GM18861 (cell line): ENCODE results near the gene LDLR.
"Not testable (repeated sequence)": the region's sequence is repeated elsewhere in the genome, so short reads cannot be mapped to it uniquely, and the experiment has no call there.

ENCODE experiments used
- ATAC-seq: cut with Tn5 transposase; IDR thresholded peaks from one replicate; pipeline ENCODE4 v1.9.1; 2021; ENCODE audit not compliant: unreplicated experiment

LDLR gene

DNA sequence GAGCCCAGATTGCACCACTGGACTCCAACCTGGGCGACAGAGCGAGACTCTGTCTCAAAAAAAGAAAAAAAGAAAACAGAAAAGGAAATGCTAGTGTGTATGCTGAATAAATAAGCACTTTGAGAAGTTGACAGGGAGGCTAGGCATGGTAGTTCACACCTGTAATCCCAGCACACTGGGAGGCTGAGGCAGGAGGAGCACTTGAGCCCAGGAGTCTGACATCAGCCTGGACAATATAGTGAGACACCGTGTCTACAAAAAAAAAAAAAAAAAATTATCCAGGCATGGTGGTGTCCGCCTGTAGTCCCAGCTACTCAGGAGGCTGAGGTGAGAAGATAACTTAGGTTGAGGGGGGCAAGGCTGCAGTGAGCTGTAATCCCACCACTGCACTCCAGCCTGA is 19.1 kb upstream of the LDLR start:
- no peak for ATAC-seq

DNA sequence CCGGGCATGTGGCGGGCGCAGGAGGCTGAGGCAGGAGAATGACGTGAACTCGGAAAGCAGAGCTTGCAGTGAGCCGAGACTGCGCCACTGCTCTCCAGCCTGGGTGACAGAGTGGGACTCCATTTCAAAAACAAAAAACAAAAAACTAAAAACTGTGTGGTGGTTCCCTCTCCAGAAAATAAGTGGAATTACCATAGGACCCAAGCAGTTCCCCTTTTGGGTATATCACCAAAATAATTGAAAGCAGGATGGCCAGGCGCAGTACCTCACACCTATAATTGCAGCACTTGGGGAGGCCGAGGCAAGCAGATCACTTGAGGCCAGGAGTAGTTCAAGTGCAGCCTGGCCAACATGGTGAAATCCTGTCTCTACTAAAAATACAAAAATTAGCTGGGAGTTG is 15.7 kb upstream of the LDLR start:
- no peak for ATAC-seq

DNA sequence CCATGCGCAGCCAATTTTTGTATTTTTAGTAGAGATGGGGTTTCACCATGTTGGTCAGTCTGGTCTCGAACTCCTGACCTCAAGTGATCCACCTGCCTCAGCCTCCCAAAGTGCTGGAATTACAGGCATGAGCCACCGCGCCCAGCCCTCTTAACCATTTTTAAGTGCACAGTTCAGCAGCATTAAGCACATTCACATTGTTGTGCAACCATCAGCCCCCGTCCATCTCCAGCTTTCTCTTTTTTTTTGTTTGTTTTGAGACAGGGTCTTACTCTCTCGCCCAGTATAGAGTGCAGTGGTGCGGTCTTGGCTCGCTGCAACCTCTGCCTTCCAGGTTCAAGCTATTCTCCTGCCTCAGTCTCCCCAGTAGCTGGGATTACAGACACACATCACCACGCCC is 12.5 kb upstream of the LDLR start:
- not testable (repeated sequence) for ATAC-seq

DNA sequence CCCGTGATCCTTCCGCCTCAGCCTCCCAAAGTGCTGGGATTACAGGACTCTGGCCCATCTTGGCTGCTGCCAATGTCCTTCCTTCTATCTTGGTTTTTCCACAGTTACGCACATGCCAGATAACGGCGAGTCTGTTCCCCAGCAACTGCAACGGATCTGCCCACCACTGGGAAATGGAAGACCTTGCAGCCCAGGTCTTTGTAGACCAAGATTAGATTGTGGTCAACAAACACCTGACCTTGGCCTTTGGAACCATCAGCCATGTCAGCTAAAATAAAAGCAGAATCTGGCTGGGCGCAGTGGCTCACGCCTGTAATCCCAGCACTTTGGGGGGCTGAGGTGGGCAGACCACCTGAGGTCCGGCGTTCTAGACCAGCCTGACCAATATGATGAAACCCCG is 10.4 kb upstream of the LDLR start:
- ATAC-seq, result no peak

DNA sequence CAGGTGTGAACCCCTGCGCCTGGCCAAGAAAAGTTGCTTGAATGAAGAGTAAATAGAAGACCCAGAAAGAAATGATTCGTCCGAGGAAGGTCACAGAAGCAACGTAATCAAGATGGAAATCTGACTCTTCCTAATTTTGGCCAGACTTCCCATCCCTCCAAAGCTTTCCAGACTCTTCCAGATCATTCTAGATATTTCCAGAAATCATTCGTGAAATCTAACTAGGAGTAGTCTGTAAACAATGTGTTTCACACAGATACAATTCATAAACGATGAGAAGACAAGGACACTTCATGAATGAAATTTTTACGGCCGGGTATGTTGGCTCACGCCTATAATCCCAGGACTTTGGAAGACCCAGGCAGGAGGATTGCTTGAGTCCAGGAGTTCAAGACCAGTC is 9.3 kb upstream of the LDLR start:
- ATAC-seq, result no peak

DNA sequence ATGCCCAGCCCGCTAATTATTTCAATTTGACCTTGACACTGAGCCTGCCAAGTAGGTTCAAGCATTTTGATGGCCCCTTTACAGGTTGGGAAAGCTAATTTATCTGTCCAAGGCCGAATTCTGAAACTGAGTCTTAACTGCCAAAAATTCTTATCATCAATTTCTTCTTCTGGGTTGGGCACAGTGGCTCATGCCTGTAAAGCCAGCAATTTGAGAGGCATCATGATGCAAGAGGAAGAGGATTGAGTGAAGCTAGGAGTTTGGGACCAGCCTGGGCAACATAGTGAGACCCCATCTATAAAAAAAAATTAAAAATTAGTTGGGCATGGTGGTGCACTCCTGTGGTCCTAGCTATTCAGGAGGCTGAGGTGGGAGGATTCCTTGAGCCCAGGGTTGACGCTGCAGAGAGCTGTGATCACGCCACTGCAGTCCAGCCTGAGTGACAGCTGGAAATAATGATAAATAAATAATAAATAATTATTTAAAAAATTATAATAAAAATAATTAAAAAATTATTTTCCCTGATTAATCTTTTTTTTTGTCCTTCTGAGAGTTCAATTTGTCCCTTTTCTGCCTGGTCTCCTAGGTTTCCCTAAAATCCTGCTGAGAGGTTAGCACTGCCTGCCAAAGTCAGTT is 1.3 kb upstream of the LDLR start:
- no peak for ATAC-seq

DNA sequence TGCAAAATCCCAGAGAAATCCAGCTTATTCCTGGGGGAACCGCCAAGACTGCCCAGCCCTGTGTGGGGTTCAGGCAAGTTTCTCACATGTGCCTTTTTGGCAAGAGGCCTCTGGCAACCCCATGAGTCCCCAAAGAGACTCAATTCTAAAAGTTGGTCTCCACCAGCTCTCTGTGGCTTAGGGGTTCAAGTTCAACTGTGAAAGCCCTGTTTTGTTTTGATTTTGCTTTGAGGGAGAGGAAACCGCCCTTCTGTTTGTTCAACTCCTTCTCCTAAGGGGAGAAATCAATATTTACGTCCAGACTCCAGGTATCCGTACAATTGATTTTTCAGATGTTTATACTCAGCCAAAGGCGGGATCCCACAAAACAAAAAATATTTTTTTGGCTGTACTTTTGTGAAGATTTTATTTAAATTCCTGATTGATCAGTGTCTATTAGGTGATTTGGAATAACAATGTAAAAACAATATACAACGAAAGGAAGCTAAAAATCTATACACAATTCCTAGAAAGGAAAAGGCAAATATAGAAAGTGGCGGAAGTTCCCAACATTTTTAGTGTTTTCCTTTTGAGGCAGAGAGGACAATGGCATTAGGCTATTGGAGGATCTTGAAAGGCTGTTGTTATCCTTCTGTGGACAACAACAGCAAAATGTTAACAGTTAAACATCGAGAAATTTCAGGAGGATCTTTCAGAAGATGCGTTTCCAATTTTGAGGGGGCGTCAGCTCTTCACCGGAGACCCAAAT is 583 bp upstream of the LDLR start:
- no peak for ATAC-seq

DNA sequence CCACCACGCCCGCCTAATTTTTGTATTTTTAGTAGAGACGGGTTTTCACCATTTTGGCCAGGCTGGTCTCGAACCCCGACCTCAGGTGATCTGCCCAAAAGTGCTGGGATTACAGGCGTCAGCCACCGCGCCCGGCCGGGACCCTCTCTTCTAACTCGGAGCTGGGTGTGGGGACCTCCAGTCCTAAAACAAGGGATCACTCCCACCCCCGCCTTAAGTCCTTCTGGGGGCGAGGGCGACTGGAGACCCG is 676 bp downstream of the LDLR start:
- not testable (repeated sequence) for ATAC-seq

DNA sequence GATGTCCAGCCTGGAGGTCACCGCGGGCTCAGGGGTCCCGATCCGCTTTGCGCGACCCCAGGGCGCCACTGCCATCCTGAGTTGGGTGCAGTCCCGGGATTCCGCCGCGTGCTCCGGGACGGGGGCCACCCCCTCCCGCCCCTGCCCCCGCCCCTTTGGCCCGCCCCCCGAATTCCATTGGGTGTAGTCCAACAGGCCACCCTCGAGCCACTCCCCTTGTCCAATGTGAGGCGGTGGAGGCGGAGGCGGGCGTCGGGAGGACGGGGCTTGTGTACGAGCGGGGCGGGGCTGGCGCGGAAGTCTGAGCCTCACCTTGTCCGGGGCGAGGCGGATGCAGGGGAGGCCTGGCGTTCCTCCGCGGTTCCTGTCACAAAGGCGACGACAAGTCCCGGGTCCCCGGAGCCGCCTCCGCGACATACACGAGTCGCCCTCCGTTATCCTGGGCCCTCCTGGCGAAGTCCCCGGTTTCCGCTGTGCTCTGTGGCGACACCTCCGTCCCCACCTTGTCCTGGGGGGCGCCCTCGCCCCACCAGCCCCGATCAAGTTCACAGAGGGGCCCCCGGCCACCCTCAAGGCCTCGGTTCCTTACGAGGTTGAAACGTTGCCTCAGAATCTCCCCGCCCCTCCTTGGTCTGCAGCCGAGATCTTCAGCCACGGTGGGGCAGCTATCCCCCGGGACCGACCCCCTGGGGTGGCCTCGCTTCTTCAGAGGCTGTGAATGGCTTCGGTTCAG is 1.2 kb downstream of the LDLR start:
- peak; percentile 39 for ATAC-seq

DNA sequence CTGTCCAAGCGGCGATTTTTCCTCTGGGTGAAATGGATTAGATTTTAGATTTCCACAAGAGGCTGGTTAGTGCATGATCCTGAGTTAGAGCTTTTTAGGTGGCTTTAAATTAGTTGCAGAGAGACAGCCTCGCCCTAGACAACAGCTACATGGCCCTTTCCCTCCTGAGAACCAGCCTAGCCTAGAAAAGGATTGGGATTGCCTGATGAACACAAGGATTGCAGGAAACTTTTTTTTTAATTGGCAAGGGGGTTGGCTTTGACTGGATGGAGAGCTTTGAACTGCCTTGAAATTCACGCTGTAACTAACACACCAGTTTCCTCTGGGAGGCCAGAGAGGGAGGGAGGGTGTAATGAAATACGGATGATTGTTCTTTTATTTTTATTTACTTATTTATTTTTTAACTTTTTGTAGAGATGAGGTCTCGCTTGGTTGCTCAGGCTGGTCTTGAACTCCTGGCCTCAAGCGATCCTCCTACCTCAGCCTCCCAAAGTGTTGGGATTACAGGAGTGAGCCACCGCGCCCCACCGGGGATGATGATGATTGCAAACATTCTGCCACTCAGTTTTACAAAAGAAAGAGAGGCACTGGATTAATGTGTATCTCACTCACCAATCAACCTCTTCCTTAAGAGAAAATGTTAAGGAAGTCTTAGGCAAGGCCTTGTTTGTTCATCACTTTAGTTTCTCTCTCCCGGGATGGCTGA is 1.9 kb downstream of the LDLR start:
- no peak for ATAC-seq

DNA sequence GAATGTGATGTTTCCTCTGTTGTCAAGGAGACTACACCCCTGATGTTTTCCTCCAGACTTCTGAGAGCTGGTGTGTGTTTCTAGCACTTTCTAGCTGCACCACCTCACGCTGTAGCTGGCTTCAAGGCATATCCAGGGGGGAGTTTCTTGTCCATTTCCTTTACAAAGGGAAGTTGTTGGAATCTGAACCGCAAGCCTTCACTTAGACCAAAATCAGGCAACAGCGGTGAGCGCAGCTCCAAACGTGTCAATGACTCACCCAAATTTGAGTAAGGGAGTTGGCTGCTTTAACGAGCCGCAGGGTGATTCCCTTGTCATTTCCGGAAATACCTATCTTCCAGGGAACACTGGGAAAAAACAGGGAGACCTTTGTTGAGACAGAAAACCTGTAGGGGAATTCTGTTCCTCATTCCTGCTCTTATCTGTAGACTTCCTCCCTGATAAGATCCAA is 2.5 kb downstream of the LDLR start:
- ATAC-seq, result no peak

DNA sequence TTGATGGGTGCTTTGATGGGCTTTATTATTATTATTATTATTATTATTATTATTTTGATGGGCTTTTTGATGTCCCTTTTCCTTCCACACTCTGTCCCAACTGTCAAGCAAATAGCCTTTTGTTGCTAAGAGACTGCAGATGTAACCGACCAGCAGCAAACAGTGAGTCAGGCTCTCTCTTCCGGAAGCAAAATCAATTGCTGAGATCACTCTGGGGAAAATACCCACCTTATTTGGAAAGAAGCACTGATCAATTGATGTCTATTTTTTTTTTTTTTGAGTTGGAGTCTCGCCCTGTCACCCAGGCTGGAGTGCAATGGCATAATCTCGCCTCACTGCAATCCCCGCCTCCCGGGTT is 2.9 kb downstream of the LDLR start:
- no peak for ATAC-seq

DNA sequence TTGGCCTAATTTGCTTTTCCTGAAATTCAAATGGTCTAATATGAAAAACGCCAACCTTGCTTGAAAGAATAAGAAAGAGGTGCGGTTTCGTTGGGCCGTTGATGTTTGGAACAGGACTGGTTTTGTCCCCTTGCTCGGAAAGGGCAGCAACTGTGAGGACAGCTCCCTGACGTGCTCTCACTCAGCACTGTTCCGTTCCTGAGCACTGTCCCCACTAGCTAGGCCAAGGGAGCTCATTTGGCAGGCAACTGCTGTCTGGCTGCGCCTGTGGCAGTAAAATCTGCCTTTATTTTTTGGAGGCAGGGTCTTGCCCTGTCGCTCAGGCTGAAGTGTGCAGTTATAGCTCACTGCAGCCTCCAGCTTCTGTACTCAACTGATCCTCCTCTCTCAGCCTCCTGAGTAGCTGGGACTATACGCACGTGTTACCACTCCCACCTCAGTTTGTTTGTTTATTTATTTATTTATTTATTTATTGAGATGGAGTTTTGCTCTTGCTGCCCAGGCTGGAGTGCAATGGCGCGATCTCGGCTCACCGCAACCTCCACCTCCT is 4.5 kb downstream of the LDLR start:
- ATAC-seq, result no peak

DNA sequence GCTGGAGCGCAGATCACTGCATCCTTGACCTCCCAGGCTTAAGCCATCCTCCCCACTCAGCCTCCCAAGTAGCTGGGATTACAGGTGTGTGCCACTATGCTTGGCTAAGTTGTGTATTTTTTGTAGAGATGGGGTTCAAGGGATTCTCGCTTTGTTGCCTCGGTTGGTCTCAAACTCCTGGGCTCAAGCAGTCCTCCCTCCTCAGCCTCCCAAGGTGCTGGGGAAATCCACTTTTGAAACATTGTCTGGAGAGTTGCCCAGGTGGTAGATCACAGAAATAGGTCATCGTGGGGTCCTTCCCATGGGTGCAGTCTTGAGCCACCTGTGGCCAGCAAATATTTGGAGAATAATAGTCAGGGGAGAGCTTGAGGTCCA is 5.2 kb downstream of the LDLR start:
- ATAC-seq, result no peak

DNA sequence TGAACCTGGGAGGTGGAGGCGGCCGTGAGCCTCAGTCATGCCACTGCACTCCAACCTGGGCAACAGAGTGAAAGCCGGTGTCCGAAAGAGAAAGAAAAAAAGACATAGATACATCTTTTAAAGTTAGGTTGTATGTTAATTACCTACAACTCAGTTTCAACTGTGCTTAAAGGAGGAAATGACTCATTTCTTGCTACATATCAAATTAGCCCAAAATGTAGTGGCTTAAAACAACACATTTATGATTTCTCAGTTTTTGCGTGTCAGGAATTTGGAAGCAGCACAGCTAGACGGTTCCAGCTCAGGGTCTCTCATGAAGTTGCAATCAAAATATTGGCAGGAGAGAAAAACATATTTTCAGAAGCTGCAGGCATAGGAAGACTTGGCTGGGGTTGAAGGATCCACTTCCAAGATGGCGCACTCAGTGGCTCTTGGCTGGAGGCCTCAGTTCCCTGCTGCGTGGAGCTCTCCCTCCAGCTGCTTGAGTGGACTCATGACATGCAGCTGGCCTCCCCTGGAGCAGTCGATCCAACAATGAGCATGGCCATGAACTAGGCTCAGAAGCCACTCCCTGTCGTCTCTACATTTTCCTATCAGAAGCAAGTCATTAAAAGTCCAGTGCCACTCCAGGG is 7.1 kb downstream of the LDLR start:
- peak; percentile 54 for ATAC-seq

DNA sequence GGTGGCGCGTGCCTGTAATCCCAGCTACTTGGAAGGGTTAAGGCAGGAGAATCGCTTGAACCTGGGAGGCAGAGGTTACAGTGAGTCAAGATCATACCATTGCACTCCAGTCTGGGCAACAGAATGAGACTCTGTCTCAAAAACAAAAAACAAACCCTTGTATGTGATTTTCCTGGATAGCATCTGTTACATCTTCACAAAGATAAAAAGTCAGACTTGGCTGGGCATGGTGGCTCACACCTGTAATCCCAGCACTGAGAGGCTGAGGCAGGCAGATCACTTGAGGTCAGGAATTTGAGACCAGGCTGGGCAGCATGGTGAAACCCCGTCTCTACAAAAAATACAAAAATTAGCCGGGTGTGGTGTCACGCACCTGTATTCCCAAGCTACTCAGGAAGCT is 8.1 kb downstream of the LDLR start:
- ATAC-seq, result not testable (repeated sequence)

DNA sequence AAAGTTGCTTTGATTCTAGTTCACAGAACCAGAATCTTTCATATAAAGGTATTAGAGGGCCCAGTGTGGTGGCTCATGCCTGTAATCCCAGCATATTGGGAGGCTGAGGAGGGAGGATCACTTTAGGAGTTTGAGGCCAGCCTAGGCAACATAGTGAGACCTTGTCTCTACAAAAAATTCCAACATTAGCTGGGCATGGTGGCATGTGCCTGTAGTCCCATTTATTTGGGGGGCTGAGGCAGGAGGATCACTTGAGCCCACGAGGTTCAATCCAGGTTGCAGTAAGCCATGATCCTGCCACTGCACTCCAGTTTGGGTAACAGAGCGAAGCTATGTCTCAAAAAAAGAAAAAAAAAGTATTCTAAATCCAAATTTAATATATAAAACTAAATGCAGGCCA is 9.1 kb downstream of the LDLR start:
- no peak for ATAC-seq

DNA sequence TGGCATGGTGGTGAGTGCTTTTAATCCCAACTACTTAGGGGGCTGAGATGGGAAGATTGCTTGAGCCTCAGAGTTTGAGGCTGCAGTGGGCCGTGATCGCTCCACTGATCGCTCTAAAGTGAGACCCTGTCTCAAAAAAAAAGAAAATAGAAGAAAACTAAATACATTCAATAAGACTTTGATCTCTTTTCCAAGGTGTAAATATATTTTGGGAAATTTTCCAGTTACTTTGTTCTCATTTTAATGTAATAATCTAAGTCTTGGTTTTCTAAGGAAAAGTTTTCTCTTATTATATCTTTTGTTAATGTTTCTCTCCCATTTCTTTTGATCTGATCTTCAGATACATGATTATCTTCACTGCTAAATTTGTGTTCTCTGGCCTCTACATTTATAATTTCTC is 9.6 kb downstream of the LDLR start:
- no peak for ATAC-seq

DNA sequence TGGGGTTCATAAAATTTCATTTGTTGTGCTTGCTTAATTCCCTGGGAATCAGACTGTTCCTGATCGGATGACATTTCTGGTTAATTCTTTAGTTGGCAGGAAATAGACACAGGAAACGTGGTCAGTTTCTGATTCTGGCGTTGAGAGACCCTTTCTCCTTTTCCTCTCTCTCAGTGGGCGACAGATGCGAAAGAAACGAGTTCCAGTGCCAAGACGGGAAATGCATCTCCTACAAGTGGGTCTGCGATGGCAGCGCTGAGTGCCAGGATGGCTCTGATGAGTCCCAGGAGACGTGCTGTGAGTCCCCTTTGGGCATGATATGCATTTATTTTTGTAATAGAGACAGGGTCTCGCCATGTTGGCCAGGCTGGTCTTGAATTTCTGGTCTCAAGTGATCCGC is 10.8 kb downstream of the LDLR start:
- no peak for ATAC-seq

DNA sequence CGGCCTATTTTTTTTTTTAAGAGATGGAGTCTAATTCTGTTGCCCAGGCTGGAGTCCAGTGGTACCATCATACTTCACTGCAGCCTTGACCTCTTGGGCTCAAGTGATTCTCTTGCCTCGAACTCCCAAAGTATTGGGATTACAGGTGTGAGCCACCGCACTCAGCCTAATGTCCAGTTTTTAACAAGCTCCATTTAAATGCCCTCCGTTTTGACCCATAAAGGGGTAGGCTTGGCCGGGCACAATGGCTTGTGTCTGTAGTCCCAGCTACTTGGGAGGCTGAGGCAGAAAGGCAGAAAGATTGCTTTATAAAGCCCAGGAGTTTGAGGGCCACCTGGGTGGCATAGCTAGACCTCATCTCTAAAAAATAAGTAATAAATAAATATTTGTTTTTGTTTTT is 11.8 kb downstream of the LDLR start:
- ATAC-seq, result no peak

DNA sequence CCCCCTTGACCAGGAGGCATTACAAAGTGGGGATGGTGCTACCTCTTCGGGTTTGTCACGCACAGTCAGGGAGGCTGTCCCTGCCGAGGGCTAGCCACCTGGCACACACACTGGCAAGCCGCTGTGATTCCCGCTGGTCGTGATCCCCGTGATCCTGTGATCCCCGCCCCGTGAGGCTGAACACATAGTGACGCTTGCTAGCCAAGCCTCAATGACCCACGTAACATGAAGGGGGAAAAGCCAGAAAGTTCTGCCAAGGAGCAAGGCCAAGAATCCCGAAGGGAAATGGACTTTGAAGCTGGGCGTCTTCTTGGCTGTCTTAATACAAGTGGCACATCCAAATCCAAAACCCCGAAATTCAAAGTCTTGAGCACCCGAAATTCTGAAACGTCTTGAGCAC is 13.7 kb downstream of the LDLR start:
- no peak for ATAC-seq
